ENCODE measurements around the gene UBE3B.

The UBE3B gene

DNA sequence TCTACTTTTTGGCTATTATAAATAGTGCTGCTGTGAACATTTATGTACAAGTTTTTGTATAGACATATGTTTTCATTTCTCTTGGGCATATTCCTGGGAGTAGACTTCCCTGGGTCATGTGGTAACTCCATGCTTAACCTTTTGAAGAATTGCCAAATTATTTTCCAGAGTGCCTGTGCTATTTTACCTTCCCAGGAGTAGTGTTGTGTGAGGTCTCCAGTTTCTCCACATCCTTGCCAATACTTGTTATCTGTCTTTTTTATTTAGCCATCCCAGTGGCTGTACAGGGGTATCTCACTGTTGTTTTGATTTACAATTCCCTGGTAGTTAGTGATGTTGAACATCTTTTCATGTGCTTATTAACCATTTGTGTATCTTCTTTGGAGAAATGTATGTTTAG is 18.9 kb downstream of the UBE3B start:
- DNase-seq (ENCODE audit: low spot score) = no peak

DNA sequence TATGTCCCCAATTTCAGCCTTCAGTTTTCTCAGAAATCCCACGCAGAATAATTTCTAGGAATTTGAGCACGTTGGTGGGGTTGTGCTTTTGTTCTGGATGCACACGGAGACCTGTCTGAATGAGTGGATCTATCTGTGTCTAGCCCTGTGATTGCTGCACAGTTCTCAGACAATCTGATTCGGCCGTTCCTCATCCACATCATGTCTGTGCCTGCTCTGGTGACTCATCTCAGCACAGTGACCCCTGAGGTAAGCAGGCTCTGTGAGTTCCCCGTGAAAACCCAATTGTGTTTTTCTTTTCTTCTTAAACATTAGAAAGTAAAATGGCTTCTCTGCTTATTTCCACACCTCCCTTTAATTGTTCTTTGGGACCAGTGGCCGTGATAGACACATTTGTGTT is 20.2 kb downstream of the UBE3B start:
- DNase-seq (ENCODE audit: low spot score) = no peak

DNA sequence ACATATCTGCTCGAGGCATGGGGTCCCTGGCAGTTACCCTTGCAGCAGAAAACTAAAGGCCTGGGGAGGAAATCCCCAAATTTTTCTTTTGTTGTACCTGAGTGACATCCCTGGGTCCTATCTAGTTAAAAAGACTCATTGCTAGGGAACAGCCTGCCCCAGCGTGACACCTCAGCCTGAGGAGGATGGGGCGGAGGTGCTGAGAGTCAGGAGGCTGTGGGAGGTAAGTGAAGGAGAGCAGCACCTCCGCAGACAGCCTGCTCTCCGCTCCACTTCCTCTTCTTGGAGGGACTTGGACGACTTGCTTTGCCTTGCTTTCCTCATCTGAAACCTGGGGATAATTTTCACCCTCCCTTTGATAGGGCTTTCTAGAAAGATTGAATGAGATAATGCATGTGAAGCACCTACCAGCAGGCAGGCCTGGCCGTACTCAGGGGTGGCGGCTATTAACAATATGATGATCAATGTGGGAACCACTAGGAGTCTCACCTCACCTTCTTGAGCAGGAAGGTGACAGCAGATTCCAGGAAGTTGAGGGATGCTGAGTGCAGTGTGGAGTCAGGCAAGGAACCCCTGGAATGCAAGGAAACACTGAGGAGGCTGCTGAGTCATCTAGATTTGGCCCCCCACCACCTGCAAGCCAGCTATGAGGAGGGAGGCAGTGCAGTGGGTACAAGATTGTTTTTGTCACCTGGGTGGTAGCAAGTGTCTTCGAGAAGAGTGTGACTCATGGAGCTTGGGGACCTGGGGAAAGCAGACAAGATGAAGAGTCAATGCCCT is 23.2 kb downstream of the UBE3B start:
- no peak for DNase-seq (ENCODE audit: low spot score)

DNA sequence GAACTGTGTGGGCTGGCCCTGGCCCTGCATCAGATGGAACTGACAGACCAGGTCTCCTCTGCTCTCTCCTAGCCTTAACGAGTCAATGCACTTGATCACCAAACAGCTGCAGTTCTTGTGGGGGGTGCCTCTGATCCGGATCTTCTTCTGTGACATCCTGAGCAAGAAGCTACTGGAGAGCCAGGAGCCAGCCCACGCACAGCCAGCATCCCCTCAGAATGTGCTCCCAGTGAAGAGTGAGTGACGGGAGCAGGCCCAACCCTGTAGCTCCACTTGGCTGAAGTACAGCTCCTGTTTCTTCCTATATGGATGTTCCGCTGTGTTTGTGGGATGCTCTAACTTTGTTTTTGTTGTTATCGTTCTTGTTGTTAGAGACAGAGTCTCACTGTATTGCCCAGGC is 23.9 kb downstream of the UBE3B start:
- no peak for DNase-seq (ENCODE audit: low spot score)

DNA sequence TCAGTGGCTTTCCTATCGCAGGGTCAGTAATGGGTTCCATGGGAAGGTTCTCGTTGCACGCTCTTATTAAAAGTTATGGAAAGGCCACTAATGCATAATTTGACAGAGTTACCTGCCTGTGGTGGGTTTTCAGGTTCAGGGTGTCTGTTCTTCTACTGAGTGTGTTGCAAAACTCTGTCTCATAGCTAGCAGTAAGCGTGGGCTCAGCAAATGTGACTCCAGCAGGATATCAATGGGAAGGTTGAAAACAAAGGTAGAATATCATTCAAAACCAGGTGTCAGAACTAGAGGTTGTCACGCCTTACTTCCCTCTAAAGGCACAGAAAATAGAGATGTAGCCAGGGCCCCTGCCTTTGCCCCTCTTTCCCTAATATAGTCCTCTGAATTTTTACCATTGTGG is 24.9 kb downstream of the UBE3B start:
- DNase-seq (ENCODE audit: low spot score) = no peak

DNA sequence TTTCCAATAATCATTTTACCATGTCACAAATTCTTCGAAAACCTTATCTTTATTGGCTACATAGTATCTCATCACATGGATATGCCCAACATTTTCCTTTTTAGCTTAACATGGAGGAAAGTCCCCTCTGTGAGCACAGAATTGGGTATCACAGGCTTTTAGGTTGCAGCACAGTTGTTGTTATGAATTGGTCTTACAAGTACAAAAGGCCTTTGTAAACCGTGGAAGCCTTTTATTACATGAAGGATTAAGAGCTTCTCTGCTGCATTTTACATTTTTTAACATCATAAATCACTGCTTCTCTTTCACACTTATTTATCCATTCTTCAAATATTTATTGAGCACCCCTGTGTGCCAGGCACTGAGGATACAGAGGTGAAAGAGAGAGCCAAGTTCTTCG is 26.2 kb downstream of the UBE3B start:
- no peak for DNase-seq (ENCODE audit: low spot score)

DNA sequence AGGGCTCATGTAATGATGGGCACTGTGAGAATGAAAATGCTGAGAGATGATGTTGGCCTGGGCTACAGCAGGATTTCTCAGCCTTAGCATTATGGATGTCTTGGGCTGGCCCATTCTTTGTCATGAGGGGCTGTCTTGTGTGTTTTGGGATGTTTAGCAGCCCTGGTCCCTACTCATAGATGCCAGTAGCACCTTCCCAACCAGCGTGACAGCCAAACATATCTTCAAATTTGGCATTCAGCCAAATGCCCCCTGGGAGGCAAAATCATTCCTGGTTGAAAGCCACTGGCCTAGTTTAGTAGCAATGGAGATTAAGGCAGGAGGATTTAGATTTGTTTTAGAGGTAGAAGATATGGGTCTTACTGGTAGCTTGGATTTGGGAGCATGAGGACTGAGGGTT is 26.6 kb downstream of the UBE3B start:
- no peak for DNase-seq (ENCODE audit: low spot score)

DNA sequence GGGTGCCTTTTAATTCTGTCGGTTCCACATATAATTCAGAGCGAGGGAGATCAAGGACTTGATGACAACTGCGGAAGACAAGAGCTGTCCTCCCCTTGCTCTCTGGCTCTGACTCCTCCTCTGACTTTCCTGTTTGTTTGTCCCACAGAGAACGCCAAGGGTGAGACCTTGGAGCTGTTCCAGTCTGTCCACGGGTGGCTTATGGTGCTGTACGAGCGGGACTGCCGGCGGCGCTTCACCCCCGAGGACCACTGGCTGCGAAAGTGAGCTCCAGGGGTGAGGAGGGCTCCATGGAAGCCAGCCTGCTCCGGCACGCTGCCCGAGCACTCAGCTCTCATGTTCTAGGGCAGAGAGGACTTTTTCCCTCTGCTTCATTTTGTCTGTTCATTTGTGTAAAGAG is 32.8 kb downstream of the UBE3B start:
- no peak for DNase-seq (ENCODE audit: low spot score)

DNA sequence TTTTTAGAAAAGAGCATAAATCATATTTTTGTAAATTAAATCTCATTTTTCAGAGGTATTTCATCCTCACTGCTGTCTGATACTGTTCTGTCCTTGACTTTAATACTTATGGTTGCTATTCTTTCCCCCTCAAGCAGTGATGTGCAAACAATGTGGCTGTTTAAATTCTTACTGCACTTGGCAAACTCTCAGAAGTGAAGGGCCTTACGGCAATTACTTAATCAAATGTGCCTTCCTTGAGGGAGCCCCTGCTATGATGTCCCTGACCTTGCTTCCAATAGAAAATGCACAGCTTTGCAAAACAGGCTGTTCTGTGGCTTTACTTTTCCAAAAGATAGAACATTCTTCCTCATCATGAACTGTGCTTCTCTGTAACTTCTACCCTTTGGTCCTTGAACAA is 35.2 kb downstream of the UBE3B start:
- no peak for DNase-seq (ENCODE audit: low spot score)

DNA sequence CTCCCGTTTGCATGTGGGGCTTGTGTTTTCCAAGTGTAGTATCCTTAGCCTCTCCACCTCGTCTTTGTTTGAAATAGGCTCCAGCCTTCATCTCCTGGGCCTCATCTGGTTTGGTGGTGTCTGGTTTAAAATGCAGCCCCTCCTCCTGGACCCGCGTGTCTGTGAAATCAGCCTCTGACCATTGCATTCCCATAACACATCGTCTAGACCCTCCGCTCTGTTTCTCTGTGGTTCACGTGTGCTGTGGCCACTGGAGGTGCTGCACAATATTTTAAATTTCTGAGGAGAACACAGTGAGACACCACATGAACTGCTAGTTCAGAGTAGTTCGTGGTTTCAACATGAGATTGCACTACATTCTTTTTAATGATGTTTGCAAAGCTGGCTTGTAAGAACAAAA is 35.6 kb downstream of the UBE3B start:
- DNase-seq (ENCODE audit: low spot score) = no peak

DNA sequence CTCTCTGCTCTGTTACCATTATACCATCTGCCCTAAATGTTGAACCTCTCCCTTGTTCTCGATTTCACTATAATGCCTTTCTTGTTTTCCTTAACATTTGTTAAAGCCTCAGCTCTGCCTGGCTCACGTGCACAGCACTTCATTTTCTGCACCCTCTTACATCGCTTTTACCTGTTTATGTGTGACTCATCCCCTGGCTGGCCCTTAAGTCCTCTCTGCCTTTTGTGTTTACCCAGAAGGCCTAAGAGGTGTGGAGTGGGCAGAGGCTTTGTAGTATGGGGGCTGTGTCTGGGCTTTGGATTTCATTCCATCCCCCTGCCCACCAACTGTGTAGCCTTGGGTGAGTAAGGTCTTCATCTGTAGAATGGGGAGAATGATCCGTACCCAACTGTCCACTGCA is 36.5 kb downstream of the UBE3B start:
- no peak for DNase-seq (ENCODE audit: low spot score)

DNA sequence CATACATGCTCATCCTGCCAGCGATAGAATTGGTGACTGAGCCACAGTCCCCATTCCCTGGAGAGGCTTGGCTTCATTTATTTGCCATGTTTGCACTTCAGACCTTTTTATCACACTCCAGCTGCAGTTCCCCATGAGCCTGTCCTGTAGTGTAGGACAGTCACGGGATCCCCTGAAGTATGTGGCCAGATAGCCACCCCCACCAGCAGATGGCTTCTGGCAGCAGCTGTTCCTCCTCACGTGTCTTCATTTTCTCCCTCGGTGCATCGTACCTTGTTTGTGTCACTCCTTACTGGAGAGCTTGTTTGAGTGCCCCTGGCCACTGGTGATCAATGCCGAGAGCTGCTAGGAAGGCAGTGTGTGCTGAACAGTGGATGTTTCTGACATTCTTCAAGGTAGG is 40.2 kb downstream of the UBE3B start:
- no peak for DNase-seq (ENCODE audit: low spot score)

DNA sequence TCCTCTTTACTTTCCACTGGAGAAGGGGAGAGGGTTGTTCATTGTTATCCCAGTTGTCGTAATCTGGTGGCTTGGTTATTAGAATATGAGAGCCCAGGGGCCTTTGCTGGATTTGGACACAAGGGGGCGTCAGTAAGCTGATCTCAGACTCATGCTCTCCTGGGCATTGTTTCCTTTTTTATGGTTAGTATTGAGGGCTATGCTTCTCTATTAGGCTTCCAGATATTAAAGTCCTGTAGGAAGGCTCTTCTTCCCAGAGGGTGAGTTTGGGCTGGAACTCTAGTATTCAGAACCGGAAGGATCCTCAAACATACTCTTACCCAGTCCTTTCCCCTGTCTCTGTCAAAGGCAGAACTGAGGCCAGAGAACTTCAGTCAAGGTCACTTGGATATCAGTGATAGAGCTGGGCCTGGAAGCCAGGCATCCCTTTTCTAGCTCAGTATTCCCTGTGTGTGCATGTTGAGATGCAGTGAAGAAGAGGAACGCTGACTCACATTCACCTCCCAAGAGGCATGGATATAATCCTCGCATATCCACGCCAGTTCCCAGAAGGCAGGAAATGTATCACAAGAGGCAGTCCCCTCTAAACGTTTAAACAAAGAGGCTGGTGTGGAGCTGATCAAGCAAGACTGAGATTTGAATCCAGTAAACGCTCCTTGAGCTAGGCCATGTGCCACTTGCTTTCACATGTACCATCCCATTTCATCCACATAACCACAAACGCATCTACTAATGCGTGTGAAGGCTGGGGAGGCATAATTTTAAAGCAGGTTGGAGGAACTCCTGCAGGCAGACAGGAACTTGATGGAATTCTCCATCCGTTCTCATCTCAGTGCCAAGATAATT is 41.6 kb downstream of the UBE3B start:
- DNase-seq (ENCODE audit: low spot score) = peak; percentile 55

DNA sequence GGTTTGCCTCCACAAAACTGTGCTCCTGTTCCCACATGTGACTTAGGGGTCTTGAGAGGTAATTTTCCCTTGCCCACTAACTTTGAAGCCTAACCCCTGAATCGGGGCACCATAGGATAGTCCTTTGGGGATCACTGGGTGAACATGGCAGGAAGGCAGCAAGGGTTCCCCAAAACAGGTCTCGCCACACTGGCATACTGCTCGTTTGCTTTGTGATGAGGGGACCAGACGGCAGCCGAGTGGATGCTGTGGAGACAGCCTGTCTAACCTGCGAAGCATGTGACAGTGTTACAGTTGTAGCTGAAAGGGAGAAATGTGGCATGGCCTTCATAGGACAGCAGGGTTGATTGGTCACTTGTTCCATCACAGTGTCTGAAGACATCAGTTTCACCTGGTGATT is 42.4 kb downstream of the UBE3B start:
- no peak for DNase-seq (ENCODE audit: low spot score)

DNA sequence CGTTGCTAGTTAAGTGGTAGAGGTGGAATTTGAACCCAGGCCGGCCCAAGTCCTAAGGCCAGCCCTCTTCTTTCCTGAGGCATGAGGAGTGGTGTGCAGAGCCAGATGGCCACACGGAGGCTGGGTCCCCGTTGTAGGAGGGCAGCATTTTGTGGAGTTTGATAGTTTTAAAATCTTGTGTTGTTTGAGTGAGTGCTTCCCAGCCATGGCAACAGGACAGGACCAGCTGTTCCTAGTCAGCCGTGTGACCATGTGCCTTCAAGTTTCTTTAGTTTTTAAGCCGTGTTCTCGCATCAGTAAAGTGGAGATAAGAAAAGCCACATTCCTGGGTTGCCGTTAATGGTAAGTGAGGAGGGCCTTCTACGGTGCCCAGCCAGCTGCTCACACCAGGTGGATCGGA is 44.4 kb downstream of the UBE3B start:
- DNase-seq (ENCODE audit: low spot score) = no peak

DNA sequence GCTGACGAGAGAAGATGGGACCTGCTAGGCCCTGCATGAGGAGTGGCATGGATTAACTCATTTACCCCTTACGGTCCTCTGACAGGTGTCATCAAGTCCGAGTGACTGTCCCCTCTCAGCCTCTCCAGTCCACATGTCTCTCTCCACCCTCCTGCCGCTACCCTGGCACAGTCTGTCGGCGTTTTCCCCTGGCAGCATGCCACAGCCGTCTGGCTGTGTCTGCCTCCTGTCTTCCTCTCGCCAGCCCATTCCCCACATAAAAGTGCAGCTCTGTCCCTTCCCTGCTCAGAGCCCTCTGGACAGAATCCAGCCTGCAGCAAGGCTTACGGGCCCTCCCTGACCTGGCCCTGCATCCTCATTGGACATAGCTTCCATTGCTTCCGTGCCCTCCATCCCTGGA is 45.6 kb downstream of the UBE3B start:
- DNase-seq (ENCODE audit: low spot score) = no peak

DNA sequence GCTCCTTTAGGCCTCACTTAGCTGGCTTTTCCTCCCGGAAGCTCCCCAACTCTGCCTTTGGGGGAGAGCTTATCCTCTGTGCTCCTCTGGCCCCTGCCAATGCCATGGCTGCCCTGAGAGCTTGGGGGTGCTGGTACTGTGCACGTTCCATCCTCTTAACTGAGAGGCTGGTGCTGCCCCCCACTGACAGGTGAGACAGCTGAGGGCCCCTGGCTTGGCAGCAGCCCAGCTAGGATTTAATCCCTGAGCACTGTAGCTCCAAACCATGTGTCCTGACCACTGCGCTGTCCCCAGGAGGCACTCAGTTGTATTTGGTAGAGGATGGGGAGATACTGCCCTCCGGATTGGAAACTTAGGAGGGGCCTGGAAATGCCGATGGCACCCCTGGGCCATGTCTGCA is 46.1 kb downstream of the UBE3B start:
- DNase-seq (ENCODE audit: low spot score) = no peak

DNA sequence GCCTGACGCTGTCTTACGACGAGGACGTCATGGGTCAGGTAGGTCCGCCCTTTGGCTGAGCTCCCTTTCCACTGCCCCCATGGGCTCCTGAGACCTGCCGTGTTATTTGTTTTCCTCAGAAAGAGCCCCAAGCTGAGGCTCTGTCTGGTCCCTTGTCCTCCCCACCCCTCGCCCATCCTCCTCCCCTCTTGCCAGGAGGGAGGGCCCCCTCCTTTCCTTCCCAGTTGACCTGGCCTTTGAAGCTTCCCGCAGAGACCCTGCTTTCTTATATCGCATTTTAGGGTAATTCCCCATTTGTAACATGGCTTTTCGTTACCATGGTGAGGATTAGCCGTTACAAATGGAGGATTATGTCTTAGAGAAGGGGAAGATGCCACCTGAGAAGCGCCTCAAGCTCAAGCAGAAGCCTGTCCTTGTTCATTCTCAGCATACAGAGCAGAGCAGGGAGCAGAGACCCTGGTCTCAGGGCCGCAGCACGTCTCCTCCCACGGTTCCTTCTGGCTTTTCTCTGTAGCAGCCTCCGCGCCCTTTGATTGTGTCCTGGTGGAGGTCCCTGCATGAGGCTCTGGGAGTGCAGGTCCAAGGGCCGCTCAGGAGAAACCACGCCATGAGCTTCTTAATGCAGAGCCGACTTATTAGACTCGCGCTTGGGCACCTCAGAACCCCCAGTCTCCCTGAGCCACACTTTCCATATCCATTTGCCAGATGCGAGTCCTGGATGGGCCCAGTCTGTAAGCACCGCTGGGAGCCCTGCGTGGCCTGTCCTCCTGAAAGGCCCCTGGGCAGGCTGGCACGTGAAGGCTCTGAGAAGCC is 47.2 kb downstream of the UBE3B start:
- no peak for DNase-seq (ENCODE audit: low spot score)

DNA sequence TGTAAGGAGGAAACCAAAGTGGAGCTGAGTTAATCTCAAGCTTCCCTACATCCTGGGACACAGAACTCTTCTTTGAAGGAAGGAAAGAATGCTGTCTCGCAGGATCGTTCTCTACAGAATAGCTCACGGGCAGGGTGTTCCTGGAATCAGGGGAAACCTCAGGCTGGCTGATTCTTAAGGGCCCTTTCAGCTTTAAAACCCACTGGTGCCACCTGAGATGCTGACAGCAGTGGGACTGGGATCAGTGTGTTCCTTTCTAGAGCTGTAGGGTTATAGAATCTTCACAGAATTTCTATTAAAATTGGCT is 47.8 kb downstream of the UBE3B start:
- DNase-seq (ENCODE audit: low spot score) = no peak

DNA sequence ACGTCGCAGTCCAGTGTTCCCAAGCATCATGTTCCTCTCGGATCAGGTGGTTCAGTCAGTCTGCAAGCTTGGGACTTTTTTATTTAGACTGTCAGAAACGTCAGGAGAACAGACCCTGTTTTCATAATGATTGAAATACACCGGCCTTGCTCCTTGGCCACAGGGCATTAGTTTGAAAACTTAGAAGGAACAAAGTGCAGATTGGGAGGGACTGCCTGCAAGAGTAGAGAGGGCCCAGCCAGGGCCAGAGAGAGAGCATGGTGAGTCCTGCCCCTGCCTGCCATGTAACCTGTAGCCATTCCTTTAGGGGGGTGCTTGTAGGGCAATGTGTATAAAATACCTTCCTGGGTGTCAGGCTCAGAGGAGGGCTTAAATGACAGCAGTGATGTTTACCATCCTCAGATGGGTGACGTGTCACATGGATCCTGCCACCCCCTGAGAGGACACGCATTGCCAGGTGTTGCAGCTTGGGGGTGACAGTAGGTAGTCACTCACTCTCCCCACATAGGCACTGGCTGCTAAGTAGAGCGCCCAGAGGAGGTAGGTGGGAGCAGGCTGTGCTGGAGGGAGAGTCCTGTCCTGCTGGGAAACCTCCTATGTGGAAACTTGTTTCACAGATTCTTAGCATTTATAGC is 50.2 kb downstream of the UBE3B start:
- no peak for DNase-seq (ENCODE audit: low spot score)

DNA sequence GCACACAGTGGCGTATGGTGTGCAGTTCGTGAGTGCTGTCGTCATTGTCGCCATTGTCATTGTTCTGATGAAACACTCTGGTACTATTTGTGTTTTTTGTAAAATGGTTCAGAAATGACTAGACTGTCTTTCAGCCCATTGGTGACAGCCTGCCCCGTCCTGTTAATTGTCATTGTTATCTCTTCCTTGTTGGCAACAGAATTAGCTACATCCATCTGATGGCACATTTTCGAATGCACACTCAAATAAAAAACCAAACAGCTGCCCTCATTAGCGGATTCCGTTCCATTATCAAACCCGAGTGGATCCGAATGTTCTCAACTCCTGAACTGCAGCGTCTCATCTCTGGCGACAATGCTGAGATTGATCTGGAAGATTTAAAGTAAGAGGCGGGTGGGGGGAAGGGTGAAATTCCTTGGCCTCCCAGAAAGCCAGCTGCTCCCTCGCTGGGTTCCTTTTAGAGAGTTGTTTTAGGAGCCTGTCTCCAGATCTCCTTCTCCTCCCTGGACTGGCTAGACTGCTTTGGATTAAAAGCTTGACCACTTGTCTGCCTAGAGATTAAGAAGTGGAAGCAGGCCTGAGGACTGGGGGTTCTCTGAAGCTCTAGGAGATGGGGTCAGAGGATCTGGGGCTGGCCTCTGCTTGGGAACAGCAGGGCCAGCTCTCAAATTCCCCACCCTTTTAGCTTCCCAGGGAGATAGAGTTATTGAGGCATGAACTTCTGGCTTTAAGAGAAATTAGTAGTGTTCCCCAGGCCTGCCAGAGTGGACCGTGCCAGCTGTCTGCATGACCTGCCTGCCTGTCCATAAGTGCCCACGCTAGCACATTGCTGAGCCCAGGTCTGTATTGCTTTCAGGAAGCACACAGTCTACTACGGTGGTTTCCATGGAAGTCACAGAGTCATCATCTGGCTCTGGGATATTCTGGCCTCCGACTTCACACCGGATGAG is 52.5 kb downstream of the UBE3B start:
- DNase-seq (ENCODE audit: low spot score) = no peak
